Prostate gland (tissue), 2 donors: ENCODE measurements around the gene LTBP2. TPM values are rescaled to one million over a fixed set of nuclear protein-coding genes. Genes with fewer than 3 reads are reported as not detected.

Experiments
- DNase-seq: peaks from one replicate; pipeline ENCODE4 v3.0.0-alpha.2; 2019; ENCODE audit warnings: low spot score
- H3K27ac ChIP-seq, 2 donors: fragments of 200-600 bp; sonication (generic); 2 replicates each; pipeline ENCODE4 v1.5.1; 2017 to 2019
- H3K27me3 ChIP-seq: fragments of 200-600 bp; sonication (generic); replicated peaks from 2 replicates; pipeline ENCODE4 v1.5.1; 2019; ENCODE audit not compliant: insufficient read depth
- H3K36me3 ChIP-seq, 2 donors: fragments of 200-600 bp; sonication (generic); 1 replicate in 1 of 2; 2 replicates in 1 of 2; pipeline versions ENCODE4 v1.5.1 to v1.8.1; 2017 to 2019
- H3K4me1 ChIP-seq: fragments of 200-600 bp; sonication (generic); replicated peaks from 2 replicates; pipeline ENCODE4 v1.5.1; 2019
- H3K4me3 ChIP-seq, 2 donors: fragments of 200-600 bp; sonication (generic); 2 replicates each; pipeline ENCODE4 v1.5.1; 2017 to 2019
- H3K9me3 ChIP-seq: fragments of 200-600 bp; sonication (generic); 2 replicates; pipeline ENCODE4 v1.5.1; 2017
- CTCF ChIP-seq, 4 experiments: fragments of 200-600 bp in 2 of 4; fragments of 450-650 bp in 2 of 4; sonication (generic) in 2 of 4; IDR thresholded peaks; 1 replicate in 3 of 4; 2 replicates in 1 of 4; pipeline ENCODE4 v1.5.1; 2016 to 2019; ENCODE audit warnings: antibody characterized with exemption in 4 of 4, mild to moderate bottlenecking in 2 of 4, moderate library complexity in 2 of 4
- POLR2A ChIP-seq: fragments of 450-650 bp; IDR thresholded peaks from one replicate; pipeline ENCODE4 v1.6.1; 2016; ENCODE audit warnings: antibody characterized with exemption, mild to moderate bottlenecking
- POLR2AphosphoS5 ChIP-seq: sonication (generic); formaldehyde crosslinking; IDR thresholded peaks from one replicate; pipeline ENCODE4 v1.6.1; 2017; ENCODE audit warnings: antibody characterized with exemption
- WGBS: methylation state at CpG from one replicate; pipeline ENCODE4 v1.1.5; 2018; 5-methylcytosine and 5-hydroxymethylcytosine counted together
- intact Hi-C: fragments of 100-400 bp; cut with DNase I; formaldehyde crosslinking; loops from one replicate; pipeline ENCODE4 v1.14.2; 2022
- total RNA-seq, 2 donors: library from RNA; depleted of rRNA; stranded (reverse); fragments of >200 nt; gene quantifications; one replicate each; pipeline ENCODE4 v1.1.0, GENCODE V29; 2016

Gene LTBP2
- total RNA-seq, 2 donors from 2014 or later = 47.0 to 90.7 TPM

DNA sequence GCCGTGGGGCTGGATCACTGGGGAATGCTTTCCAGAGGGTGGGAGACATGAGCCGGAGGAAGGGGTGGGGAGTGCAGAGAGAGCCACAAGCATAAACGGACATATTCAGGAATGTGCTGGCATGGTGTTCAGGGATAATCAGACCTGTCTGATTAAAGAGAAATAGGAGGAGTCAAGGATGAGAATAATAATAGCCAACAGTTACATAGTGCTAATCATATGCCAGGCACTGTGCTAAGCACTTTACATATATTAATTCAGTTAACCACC lies 43.7 kb downstream of the LTBP2 start:
- H3K36me3 ChIP-seq = no peaks in the 10 kb centered on the region

DNA sequence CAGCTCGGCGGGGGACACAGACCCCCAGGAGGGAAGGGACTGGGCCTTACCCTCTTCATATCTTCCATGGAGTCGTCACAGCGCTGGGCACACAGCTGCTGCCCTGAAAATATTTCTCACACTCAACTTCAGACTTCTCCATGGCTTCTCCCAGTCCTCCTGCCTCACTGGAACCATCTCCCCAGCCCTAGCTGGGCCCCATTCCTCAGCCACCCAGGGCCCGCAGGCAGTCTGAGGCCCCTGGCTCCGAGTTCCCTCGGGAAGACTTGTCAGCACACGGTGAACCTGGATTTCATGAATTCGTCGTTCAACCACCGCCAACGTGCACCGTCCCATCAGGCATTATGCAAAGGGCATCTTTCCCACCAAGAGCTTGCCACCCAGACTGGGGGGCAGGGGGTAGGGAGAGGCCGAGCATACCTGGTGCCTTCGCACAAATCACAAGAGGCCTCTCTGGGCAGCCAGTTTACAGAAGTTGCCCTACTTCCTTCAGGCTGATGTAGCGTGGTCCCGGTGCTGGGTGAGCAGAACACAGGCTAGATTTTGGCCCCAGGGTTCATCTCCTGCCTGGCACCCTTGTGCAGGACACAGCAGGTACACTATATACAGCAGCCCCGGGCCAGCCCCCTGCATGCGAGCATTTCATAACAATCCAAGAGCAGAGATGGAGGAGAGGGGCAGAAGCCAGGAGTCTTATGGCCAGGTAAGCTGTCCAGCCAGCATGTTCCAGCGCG lies 44.2 kb downstream of the LTBP2 start:
- H3K27me3 ChIP-seq = no peaks in the 10 kb centered on the region
- no peaks in the 10 kb centered on the region for H3K36me3 ChIP-seq
- 55% methylated on average over 21 of the region's 21 CpGs for WGBS
- H3K4me1 ChIP-seq = no peaks in the 10 kb centered on the region
- H3K27ac ChIP-seq = peak overlapping the region; percentile 67 to 74
- no peaks in the 10 kb centered on the region for H3K9me3 ChIP-seq
- H3K4me3 ChIP-seq = no peak overlapping the region
- DNase-seq = no peak
- TF ChIP-seq CTCF (IDR thresholded peaks at IDR 0.05) = no peak
- no peak for TF ChIP-seq POLR2A
- no peak for TF ChIP-seq POLR2AphosphoS5
- intact Hi-C loops = no loop called here

More for the DNA sequence above, 43.7 kb downstream of the LTBP2 start:
- Histone ChIP-seq H3K4me1 (no peaks in the 10 kb centered on the region), H3K9me3 (no peaks in the 10 kb centered on the region), H3K27me3 (no peaks in the 10 kb centered on the region), H3K27ac (peak overlapping the region; percentile 67 to 74), H3K4me3 (no peak overlapping the region)
- WGBS = 41% methylated on average over 3 of the region's 3 CpGs
- TF ChIP-seq CTCF (IDR thresholded peaks at IDR 0.05) (no peak), POLR2AphosphoS5 (no peak), POLR2A (no peak)
- intact Hi-C loops = no loop called here
- DNase-seq = no peak

DNA sequence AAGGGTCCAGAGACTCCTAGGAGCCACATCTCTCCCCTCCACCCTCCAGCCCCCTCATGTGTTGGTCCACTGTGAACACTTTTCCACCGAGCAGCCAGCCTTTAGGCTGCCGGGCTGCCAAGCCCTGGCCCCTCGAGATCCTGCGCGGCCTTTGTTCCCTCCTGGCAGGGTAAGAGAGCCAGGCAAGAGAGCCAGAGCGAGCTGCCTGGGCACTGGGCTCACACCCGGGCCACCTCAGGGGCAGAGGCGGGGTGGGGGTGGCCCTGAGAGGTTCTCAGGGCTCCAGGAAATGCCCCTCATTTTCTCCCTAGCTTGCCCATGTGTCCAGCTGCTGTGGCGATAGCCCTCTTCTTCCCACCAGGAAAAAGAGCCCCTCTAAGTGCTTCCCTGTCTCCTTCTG lies 44.8 kb downstream of the LTBP2 start:
- H3K9me3 ChIP-seq = no peaks in the 10 kb centered on the region
- intact Hi-C loops = no loop called here
- H3K4me1 ChIP-seq = no peaks in the 10 kb centered on the region
- TF ChIP-seq CTCF (IDR thresholded peaks at IDR 0.05) (no peak), POLR2A (no peak), POLR2AphosphoS5 (no peak)
- 56% methylated on average over 9 of the region's 9 CpGs for WGBS
- H3K4me3 ChIP-seq = no peak overlapping the region
- H3K27ac ChIP-seq = peak overlapping the region; percentile 67 to 74
- no peaks in the 10 kb centered on the region for H3K36me3 ChIP-seq
- no peak for DNase-seq
- H3K27me3 ChIP-seq = no peaks in the 10 kb centered on the region

DNA sequence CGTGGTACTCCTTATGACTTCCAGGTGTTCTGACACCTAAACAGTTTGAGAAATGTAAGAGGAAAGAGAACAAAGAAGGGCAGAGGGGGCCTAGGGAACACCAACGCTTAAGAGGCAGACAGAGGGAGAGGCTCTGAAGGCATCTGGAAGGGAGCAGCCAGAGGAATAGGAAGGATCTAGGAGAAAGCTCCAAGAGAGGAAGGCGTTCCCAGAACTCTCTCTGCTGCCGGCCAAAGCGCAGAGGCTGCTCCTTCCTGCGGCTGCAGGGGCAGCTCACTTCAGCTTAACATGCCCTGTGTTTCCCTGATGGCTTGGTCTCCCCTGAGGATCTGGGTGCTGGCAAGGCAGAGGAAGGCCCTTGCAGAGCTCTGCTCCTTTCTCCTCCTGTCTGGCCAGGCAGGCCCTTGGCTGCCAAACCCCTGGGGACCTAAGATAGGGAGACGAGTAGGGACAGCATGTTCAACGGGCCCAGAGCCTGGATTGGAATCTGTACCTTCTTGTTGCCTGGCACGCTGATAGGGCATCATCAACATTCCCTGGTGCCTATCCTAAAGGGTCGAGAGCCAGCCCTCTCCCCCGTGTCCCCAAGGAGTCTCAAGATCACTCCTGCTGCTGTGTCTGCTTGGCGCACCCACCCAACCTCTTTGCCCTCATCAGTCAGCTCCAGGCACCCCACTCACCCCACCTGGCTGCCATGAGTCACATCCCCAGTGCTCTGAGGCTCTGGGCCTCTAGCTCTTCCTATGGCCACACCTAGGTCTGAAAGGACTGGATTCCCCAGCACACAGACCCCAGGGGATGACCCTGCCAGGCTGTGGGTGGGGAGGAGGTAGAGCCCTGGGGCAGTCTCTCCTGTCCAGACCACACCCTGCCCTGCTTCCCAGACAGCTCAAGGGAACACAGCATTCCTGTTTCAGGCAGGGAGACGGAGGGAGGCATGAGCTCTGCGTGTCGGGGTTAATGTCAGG lies 45.6 kb downstream of the LTBP2 start:
- H3K27me3 ChIP-seq = no peaks in the 10 kb centered on the region
- H3K36me3 ChIP-seq = no peaks in the 10 kb centered on the region
- 25% methylated on average over 15 of the region's 15 CpGs for WGBS
- intact Hi-C loops = no loop called here
- no peaks in the 10 kb centered on the region for H3K4me1 ChIP-seq
- no peaks in the 10 kb centered on the region for H3K9me3 ChIP-seq
- TF ChIP-seq CTCF (IDR thresholded peaks at IDR 0.05) (no peak), POLR2A (no peak), POLR2AphosphoS5 (no peak)
- DNase-seq = peak; percentile 37
- H3K27ac ChIP-seq = peak overlapping the region; percentile 67 to 74
- H3K4me3 ChIP-seq = no peak overlapping the region
